Measurements from ENCODE around the gene ATP2B1.
A peak's percentile ranks its signal among the peaks of the same experiment; 100 is the strongest.
"Not testable (repeated sequence)": the region's sequence is repeated elsewhere in the genome, so short reads cannot be mapped to it uniquely, and the experiment has no call there.

Gene ATP2B1

DNA sequence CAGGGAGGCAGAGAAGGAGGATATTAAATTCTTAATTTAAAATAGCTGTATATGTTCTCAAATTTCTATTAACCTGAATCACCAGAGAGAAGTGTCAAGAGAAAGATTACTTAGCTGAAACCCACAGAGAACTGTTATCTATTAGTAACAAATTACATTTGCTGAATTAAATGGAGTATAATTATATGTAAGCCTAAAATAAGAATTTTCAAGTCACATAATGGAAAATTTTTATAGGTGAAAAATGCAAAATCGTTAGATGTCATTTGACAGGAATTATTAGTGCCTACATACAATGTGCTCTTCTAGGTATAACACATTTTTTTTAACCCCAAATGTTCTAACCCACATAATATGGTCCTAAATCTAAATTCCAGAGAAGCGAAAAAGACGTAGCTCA is 4.1 kb upstream of the ATP2B1 start:
- DNase-seq (ENCODE audit: low read depth), result no peak

DNA sequence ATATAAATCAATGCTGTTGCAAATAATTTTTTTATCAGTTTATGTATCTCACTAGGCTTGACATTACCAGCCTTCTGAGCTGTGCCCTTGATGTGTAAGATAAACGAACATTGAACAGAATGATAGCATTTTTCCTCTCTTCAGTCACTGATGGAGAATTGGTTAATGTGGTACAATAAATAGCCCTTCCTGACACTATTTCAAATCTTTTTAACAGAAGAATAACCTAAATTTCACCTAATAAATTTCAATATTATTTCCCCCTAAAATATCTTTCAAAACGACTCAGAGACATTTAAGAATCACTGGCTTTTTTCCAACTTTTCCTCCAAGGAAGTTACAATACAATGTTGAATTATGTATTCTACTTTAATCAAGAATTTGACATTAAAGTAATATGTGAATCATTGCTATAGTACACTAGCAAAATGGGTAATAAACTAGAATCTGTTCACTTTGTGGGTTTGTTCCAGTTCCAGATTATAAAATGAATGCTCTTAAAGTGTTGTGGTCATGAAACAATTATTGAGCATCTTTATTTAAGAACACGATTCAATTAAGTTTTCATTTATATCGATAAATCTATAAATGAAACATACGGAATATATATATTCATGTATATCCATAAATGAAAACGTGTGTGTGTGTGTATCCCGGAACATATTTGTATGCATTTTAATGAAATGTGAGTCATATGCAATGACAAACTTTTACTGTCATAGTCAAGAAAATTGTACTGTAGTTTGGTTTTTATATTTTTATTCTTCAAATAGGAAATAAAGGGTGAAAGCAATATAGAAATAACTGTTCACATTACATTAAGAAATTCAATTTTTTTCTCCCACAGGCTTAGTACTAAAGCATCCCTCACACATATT is 2.5 kb upstream of the ATP2B1 start:
- no peak for DNase-seq (ENCODE audit: low read depth)

DNA sequence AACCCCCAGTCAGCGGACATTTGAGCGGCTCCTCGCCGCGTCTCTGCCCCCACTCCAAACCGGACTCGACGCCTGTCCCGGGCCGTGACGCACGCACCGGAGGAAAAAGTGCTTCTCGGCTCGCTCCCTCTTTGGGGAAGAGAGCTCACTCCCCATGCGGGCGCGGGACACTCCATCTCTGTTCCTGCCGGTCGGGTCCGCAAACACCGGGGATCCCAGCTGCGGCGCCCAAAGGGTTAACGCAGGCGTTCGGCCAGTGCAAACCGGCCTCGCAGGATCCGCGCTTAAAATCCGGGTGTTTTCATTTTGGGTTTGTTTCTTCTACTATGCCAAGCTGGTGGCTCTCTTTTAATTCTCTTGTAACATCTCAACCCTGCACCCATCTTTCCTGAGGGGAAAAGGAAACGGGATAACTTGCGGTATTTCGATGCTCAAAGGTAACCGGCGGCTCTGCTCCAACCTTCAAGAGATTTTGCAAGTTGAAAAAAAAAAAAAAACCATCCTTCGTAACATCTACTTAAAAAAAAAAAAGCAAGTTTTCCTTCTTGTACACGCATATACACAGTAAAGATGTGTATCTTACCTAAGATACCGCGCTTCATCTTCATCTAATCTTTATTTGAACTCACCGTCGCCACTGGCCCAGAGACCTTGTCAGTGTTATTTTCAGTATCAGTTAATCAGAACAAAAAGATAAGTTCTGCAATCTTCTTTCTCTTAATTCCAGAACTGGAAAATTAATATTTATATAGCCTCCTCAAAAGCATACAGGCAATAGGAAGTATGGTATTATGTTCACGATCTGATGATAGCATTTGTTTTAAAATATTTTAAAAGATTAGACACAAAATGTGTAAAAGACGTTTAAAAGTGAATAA is 1.6 kb upstream of the ATP2B1 start:
- DNase-seq (ENCODE audit: low read depth), result no peak

DNA sequence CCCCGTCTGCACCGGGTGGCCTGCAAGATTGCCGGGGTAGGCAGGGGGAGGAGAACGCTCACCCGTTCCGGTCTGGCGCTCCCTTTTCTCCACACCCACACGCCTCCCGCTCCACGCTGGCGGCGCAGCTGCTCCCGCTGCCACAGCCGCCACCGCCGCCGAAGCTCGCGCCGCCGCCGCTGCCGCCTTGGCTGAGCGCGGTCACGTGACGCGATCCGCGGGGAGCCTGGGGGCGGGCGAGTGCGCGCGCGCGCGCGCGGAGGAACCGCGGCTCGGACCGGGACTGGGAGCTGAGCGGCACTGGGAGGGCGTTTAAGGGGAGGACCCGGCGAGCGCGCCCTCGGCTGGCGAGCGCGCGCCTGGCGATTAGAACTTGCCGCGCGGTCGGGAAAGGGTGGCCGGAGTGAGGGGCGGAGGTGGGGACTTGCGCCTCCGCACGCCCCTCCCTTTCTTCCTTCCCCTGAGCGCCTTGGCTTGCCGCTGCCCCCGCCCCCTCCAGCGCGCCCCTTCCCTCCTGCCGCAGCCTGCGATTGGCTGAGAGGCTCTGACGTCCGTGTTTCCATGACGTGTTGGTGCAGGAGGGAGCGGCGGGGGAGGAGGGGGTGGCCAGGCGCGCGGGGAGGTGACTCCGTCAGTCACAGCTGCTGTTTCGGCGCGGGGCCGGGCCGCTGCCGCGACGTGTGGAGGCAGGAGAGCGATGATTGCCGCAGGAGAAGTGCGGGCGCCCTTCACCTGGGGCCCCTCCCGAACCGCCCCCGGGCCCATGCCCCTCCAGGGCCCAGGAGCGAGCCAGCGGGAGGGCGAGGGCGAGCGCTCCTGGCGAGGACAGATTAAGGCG is 738 bp upstream of the ATP2B1 start:
- peak; percentile 99 for DNase-seq (ENCODE audit: low read depth)

DNA sequence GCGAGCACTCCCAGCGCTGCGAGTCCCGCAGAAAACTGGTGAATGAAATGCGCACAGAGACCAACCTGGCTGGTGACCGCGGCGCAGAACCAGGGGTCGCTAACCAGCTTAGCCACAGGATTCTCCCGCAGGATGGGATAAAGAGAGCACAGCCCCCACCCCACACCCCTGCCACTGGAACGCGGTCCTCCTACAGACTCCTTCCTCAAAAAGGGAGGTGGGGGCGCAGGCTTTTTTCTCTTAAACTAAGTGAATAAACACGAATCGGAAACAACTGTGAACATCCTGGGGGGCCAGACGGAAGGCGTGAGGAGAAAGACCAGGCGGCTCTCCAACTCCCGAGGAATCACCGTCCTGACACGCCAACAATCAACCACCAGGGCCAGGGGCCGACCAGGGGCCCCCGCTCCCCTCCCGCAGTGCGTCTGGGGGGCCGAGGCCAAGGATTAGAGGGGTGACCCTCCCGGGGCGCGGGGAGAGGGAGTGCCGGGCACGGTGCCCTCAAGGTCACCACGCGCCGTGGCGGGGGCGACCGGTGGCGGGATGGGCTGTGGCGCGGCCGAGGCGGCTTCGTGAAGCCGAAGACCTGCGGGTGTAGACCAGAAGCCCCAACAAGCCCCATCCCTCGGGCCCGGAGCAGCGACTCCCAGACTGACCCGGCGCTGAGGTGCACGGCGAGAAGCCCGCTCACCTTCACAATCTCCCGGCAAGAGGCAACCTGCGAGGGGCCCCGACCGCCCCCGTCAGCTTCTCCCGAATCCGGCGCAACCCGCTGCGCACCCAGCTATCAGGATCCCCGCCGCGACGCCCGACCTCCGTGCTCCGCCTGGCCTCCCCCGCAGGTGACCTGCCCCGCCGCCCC is 704 bp downstream of the ATP2B1 start:
- DNase-seq (ENCODE audit: low read depth), result no peak

DNA sequence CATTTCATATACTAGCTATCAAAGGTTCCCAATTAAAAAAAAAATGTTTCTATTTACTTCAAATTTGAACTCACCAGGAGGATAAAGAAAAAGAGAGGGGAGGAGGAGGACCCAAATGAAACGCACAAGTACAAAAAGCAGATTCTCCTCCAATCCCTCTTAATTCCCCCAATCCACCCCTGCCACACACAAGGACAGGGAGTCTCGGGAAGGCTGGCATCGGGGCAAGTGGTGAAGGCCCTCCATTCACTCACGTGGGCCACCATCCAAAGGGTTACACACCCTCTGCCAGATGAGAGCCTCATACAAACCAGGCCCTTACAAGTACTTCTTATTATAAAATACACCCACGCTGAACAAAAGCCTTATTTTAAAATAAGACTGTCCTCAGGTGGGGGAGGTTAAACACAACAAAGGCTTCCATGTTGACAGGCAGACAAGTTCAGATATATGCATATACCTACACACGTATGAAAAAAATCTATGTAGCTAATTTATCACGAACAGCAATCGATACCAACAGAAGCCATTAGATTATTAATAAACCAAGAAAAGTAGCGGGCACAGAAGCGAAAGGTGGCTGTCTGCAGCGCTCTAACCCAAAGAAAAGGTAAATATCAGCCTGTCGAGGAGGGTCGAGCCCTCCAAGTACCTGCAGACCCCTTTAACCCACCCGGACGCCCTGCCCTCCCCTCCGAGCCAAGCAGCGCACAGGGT is 1.5 kb downstream of the ATP2B1 start:
- no peak for DNase-seq (ENCODE audit: low read depth)

DNA sequence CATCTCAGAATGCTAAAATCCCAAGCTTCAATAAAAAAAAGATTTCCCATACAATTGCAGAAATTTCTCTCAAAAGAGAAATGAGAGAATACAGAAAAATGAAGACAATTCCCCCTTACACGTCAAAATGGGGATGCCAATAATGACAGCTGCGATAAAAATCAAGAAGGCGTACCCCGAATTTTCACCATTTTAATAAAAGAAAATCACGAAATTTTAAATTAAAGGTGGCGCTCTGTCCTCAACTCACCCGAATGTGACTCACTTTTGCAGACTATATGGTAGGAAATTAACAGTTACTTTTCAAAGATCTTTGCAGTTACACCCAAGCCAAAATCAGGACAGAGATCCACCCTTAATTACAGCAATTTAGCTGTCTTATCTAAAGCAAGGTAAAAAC is 2.1 kb downstream of the ATP2B1 start:
- DNase-seq (ENCODE audit: low read depth), result no peak

DNA sequence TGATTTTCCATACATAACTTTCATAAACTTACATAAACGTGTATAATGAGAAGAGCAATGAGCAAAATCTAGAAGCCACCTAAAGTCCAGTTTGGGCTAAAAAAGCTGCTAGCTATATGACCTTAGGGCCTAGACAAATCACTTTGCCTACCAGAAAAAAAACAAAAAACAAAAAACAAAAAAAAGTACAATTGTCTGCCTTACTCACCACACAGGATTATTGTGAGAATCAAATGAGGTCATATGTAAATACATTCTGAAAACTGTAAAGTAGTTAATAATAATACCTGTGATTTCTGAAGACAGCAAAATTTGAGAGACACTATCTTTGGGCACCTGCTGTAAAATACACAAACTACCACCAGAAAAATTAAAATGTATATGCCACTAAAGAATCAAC is 4.2 kb downstream of the ATP2B1 start:
- DNase-seq (ENCODE audit: low read depth), result no peak

DNA sequence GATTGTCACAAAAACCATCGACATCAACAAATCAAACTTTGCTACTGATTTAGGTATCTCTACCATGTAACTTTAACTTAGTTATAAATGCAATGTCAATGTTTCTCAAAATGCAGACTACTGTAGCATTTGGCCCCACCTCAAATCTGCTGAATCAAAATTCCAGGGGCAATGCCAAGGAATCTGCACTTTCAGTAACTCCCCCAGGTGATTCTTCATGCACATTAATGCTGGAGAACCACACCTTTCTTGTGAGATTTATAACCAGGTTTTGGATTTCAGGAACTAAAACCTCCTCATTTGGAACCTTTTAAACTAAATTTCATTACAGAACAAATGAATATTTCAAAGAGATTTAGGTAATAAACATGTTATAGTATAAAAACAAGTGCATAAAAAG is 4.9 kb downstream of the ATP2B1 start:
- no peak for DNase-seq (ENCODE audit: low read depth)

DNA sequence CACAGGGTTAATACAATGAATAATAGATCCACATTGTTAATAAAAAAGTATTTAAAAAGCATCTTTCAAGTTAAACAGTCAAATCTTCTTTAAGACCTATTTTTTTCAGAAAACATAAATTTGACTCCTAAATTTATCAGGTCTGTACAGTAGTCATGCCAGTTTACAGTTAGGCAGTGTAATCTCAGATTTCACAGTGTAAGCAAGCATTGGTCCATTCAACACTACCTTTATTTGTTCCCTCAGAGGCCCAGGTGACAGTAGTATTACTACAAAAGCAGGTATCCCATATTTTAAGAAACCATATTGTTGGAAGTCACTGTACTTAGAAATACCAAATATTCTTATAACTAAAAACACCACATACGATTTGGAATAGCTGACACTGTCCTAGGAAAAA is 6.1 kb downstream of the ATP2B1 start:
- no peak for DNase-seq (ENCODE audit: low read depth)

DNA sequence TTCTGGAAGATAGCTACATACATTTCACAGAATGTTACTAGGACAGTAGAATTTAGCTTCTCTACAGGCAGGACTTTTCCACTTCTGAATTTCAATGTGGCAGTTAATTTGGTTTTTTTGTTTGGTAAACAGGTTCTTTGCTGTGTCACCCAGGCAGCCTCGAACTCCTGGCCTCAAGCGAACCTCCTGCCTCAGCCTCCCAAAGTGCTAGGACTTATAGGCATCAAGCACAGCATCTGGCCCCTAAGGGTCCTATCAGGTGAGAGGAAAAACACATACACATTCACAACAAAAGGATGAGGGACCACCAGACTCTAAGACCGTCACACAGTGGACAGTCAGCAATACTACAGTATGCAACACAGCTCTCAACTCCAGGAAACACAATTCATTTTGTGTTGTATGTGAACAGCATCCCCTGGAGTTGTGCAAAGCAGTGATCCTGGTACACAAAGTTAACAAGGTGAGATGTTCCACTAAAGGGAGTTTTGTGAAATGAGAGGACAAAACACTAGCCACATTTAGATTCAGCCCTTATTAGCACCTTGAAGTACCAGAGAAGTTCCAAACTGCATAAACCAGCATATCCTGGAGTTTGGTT is 6.9 kb downstream of the ATP2B1 start:
- no peak for DNase-seq (ENCODE audit: low read depth)

DNA sequence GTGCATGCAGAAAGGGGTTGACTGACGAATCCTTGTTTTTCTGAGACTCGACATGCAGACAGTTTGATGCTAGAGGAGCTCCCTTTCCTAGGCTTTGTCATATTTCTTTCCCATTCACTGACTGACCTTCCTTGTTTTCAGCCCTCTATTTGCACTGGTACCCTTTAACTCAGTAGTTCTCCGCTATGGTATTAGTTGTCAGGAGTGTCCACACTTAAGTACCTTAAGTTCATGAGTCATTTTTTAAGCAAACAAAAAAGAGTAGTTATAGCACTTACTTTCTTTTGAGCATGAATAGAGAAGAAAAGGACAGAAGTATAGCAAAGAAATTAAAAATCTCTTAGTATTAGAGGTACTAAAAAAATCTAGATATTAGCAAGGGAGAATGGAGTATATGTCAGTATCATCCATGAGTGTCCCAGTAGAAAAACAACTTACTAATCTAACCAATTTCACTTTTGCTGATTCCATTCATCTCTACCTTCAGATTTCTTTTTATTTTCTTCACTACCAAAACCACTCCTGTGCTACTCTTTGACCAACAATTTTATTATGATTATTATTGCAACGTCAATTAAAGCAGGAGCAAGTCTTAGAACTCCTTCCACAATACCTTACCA is 8.3 kb downstream of the ATP2B1 start:
- DNase-seq (ENCODE audit: low read depth), result no peak

DNA sequence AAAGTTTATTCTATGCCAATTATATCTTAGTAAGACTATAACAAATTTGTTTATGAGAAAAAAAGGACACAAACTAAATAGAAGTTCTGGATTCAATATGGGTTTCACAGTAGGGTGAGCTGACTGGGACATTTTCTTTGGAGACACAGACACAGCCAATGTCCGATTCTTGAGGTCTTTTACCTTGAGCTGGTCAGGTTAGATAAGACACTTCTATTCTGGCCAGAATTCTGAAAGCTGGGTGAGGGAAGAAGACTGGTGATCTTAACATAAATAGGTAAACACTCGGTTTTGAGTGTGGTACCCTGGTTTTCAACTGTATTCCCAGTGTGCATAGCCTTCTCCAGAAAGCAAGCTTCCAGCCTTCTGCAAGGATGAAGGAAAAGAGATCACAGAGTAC is 10.0 kb downstream of the ATP2B1 start:
- no peak for DNase-seq (ENCODE audit: low read depth)

DNA sequence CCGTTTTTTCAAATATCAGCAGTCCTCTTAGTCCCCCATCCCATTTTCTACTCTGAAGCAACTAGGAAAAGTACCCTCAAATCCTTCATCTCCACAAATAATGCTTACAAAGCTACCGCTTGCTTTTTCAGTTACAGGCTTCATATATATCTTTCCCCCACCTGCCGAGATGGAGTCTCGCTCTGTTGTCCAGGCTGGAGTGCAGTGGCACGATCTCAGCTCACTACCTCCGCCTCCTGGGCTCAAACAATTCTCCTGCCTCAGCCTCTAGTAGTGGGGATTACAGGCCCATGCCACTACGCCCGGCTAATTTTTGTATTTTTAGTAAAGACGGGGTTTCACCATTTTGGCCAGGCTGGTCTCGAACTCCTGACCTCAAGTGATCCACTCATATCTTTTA is 10.9 kb downstream of the ATP2B1 start:
- DNase-seq (ENCODE audit: low read depth), result not testable (repeated sequence)

DNA sequence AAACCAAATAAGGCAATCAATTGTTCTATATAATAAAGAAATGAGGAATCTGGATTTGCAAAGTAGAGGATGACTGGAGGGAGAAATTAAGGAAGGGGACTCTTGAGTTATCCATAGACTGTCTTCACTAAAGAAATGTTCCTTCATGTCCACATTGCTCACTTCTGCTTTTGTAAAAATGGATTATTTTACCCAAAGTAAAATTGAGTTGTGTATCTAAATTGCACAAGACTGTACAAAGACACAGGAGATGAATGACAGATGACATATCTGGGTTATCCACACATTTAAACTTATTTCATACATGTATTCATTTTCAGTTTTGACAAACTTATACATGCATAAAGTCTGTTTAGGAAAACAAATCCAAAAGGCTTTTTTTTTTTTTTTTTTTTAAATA is 11.3 kb downstream of the ATP2B1 start:
- DNase-seq (ENCODE audit: low read depth), result no peak

DNA sequence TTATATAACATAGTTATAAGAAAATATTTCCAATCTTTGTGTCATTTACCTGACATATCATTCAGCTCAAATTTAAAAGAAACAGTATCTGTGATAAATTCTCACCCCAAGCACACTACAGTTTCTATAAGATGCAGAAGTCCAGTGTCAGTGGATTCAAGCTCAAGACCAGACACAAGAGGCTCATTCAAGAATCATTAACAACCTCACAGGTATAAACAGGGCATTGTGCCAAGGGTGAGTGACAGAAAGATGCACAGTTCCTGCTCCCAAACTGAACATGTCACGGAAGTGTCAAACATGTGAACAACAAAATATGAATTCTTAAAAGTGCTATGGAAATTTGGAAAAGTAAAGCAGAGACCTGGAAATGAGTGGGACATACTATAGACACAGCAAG is 12.8 kb downstream of the ATP2B1 start:
- DNase-seq (ENCODE audit: low read depth), result no peak

DNA sequence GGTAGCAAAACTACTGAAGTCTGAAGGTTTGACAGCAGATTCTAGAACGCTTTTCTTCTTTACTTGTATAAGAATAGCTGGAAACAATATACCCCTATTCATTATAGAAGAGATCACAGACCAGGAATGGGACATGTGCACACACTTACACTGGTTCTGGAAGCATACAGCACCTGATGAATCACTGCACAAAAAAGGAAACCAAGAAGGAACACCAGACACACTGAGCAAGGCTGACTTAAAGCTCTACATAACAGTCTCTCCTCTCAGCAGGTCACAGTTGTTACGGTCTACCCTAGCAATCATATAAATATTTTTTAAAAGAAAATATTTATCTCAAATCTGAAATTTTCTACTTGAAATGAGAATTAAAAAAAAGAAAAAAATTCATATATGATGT is 13.5 kb downstream of the ATP2B1 start:
- no peak for DNase-seq (ENCODE audit: low read depth)

DNA sequence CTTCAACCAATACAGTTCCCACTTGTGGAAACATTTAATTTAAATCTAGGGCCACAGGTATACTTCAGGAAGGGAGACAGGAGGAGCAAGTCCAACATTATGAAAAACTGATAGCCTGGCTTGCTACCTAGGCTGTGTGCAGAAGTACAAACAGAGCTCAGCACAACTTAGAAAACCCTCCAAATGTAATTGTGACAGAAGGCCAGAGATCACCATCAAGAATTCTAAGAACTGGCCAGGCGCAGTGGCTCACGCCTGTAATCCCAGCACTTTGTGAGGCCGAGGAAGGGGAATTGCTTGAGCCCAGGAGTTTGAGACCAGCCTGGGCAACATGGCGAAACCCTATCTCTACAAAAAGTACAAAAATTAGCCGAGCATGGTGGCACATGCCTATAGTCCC is 14.1 kb downstream of the ATP2B1 start:
- no peak for DNase-seq (ENCODE audit: low read depth)

DNA sequence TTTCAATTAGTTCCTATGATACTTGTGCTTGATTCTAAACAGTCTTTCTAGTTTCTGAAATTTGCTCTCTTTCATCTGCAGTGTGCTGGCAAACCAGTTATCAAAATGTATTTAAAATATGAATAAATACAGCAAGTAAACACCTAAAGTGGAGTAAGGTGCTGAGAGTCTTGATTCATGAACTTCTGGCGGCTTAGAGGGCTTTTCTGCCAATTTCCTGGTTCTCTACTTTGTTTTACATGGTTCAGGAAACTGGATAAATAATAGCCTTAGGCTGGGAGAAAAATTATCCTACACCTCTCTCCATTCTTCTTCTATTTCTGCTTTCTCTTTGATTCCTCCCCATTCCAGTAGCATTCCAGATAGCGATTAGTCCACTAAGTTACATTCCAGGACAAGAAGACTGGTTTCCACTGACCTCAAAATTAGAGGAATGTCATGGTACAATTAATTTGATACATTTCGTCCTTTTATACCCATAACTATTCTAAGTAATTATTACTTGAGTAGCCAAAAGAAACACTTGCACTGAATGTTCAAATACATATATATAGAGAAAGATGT is 14.9 kb downstream of the ATP2B1 start:
- no peak for DNase-seq (ENCODE audit: low read depth)

DNA sequence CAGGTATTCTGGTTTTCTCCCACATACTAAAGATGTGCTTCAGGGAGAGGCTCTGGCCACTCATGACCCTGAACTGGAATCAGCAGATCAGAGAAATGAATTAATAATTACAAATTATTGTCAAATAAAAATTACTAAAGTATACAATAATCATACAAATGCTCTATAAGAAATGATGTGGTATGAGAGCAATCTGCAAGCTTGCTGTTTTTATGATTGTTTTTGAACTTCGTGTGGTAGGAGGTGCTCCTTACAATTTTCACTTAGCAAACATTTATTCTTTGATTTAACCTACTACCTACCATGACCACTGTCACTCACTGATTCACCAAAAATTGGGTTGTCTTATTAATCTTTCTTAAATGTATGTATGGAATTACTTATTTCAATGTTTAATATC is 16.2 kb downstream of the ATP2B1 start:
- no peak for DNase-seq (ENCODE audit: low read depth)

All from stimulated activated CD8-positive, alpha-beta memory T cell treated with anti-CD3 and anti-CD28 coated beads, Interleukin-12 subunit alpha, Interleukin-12 subunit beta, amount 100 ng/mL, for 4 hours (primary cell).